Mammary epithelial cell (primary cell): Measurements from ENCODE around the gene ATG2A.

ENCODE experiments used
- CTCF ChIP-seq, 2 donors: IDR thresholded peaks in 1 of 2; conservative IDR thresholded peaks in 1 of 2; 2 replicates each; pipeline ENCODE4 v1.5.1; 2011 to 2012; ENCODE audit warnings: inconsistent platforms in 2 of 2, low read length in 2 of 2, mild to moderate bottlenecking in 2 of 2, control low read depth in 1 of 2, low read depth in 1 of 2; ENCODE audit not compliant: insufficient read depth in 1 of 2; ENCODE audit errors: extremely low read depth in 1 of 2
- EZH2 ChIP-seq: IDR thresholded peaks from 2 replicates; pipeline ENCODE4 v1.6.1; 2012; ENCODE audit warnings: low read length, inconsistent platforms, borderline replicate concordance

GRCh38 chr11:64884019-64884418 lies 33.0 kb downstream of the ATG2A start:
- TF ChIP-seq CTCF (conservative IDR thresholded peaks at IDR 0.05 in 1 of 2, IDR thresholded peaks at IDR 0.05 in 1 of 2; ENCODE audit: extremely low read depth in 1 of 2, insufficient read depth in 1 of 2, low read depth in 1 of 2, low read length in 2 of 2) (no peak), EZH2 (no peak)
